ENCODE measurements around the gene SDR39U1.
A peak's percentile ranks its signal among the peaks of the same experiment; 100 is the strongest.

- TF ChIP-seq, protein P1, sequence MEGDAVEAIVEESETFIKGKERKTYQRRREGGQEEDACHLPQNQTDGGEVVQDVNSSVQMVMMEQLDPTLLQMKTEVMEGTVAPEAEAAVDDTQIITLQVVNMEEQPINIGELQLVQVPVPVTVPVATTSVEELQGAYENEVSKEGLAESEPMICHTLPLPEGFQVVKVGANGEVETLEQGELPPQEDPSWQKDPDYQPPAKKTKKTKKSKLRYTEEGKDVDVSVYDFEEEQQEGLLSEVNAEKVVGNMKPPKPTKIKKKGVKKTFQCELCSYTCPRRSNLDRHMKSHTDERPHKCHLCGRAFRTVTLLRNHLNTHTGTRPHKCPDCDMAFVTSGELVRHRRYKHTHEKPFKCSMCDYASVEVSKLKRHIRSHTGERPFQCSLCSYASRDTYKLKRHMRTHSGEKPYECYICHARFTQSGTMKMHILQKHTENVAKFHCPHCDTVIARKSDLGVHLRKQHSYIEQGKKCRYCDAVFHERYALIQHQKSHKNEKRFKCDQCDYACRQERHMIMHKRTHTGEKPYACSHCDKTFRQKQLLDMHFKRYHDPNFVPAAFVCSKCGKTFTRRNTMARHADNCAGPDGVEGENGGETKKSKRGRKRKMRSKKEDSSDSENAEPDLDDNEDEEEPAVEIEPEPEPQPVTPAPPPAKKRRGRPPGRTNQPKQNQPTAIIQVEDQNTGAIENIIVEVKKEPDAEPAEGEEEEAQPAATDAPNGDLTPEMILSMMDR (conservative IDR thresholded peaks at IDR 0.05; ENCODE audit: low read depth, low read length), result peak; percentile 74
- no peak for TF ChIP-seq EZH2 (IDR thresholded peaks at IDR 0.05; ENCODE audit: low read length, unreplicated experiment)
Measured at GRCh38 chr14:24481622-24482324, 39.2 kb upstream of the SDR39U1 start.

All from PC-3 (cell line).